ENCODE measurements around the gene PPP1R9B.
A peak's percentile ranks its signal among the peaks of the same experiment; 100 is the strongest.

The PPP1R9B gene

DNA sequence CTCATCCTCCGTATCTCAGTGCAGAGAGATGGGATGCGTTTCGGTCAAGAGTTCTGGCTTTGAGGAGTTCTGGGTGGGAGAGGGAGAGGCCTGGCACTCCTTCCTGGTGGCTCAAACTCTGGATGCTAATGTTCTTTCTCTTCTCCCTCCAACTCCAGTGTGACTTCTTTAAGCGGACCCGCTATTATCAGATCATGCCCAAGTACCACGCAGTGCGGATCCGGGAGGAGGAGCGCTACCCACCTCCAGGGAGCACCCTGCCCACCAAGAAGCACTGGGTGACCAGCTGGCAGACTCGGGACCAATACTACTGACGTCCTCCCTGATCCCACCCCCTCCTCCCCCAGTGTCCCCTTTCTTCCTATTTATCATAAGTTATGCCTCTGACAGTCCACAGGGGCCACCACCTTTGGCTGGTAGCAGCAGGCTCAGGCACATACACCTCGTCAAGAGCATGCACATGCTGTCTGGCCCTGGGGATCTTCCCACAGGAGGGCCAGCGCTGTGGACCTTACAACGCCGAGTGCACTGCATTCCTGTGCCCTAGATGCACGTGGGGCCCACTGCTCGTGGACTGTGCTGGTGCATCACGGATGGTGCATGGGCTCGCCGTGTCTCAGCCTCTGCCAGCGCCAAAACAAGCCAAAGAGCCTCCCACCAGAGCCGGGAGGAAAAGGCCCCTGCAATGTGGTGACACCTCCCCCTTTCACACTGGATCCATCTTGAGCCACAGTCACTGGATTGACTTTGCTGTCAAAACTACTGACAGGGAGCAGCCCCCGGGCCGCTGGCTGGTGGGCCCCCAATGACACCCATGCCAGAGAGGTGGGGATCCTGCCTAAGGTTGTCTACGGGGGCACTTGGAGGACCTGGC, 61.3 kb downstream of the PPP1R9B start:
- no peak for DNase-seq (ENCODE audit: low spot score)

DNA sequence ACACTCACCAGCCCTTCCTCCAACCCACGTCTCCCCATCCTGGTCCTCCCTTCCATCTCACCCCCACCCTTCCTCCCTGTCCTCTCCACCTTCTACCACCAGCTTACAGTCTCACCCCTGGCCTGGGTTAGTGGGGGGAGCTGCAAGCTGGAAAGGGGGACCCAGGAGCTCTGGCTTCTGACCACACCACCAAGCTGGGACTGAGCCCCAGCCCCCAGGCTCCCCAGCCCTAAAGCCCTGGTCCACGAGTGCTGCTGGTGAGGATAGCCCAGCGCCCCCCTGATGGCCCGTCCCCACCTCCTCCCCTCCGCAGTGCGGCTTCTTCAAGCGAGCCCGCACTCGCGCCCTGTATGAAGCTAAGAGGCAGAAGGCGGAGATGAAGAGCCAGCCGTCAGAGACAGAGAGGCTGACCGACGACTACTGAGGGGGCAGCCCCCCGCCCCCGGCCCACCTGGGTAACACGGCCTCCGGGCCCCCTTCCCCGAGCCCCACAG, 62.5 kb downstream of the PPP1R9B start:
- DNase-seq (ENCODE audit: low spot score): no peak

DNA sequence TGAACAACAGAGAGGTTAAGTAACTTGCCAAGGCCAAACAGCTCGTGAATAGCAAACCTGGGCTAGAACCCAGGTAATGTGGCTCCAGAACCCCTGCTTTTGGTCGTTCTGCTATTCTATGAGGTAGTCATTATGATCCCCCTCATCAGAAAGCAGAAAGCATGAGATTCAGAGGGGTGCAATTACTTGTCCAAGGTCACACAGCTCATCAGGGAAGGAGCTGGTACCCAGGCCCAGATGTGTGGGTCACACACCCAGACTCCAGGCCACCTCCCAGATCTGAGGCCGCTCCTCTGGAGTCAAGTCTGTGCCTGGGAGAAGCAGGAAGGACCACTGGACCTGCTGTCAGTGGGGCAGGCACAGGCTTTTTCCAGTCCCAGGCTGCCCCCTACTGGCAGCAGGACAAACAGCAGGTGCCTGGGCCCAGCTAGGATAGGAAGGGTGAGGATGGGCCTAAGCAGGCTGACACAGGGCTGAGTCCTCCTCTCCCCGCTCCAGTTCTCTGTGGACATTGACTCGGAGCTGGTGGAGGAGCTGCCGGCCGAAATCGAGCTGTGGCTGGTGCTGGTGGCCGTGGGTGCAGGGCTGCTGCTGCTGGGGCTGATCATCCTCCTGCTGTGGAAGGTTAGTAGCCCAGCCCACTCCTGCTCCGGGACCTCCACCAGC, 63.1 kb downstream of the PPP1R9B start:
- DNase-seq (ENCODE audit: low spot score): peak; percentile 60
